Stimulated activated CD4-positive, alpha-beta T cell treated with anti-CD3 and anti-CD28 coated beads, Interleukin-1b, Interleukin-23, amount 100 ng/mL, for 1 hour (primary cell): Measurements from ENCODE around the gene PPT2.

ENCODE experiments used
- DNase-seq, 2 donors: peaks; one replicate each; pipeline ENCODE4 v3.0.0-alpha.2; 2020; ENCODE audit warnings: low read depth in 2 of 2

Gene PPT2, protein sequence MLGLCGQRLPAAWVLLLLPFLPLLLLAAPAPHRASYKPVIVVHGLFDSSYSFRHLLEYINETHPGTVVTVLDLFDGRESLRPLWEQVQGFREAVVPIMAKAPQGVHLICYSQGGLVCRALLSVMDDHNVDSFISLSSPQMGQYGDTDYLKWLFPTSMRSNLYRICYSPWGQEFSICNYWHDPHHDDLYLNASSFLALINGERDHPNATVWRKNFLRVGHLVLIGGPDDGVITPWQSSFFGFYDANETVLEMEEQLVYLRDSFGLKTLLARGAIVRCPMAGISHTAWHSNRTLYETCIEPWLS

DNA sequence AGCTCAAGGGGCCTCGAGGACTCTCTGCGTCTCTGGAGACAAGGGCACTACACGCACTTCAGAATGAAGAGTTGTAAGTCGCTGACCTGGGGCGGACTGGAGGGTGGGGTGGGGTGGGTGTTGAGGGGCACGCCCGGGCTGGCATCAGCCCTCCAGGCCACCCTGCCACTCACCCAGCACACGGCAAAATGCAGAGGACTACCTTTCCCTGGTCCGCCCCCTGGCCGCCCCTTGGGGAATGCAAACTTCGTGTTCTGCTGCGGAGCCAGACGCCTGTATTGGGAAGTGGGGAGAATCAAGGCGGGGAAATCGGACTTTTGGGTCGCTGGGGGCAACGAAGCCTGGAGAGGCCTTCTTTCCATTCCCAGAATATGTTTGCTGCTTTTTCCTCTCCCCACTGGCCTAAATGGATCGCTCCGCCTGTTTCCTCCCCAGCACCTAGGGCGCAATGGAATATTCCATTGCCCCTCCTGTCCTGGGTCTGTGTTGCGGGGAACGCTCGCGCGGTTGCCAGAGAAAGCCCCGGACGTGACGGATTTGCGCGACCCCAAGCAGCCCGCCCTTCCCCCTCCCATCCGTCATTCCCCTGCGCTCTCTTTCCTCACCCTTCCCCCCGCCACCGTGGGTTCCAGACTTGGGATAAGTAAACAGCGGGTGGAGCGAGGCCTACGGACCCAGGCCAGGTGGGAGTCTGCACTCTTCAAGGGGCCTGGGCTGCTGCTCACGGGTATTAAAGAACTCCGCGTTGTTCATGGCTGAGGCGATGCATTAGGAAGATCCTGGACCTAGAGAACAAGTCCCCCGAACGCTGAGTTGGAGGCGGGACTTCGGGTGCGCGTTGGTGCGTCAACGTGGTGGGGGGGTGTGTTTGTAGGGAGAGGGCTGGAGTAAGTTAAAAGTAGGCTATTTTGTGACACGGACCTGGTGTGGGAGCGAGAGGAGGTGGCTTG, at the start of gene PPT2:
TSS of gene PPT2 (plus strand) at position 578 of the 950 bp plus-strand sequence. CDS start 454 bp downstream, outside the sequence.
- peak; percentile 41 to 53 for DNase-seq

DNA sequence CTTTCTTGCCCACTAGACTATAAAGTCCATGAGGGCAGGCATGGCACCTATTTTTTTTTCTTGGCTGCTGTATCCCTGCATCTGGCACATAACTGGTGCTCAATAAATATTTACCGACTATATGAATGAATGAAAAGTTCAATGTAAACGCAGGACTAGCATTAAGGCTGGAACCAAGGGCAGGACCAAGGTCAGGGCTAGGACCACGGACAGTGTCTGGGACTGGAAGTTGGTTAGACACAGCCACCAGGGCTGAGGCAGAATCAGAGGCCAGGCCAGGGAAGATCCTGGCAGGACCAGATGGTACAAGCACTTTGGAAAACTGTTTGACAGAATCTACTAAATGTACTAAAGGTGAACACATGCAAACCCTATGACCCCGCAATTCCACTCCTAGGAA, 48.5 kb upstream of the PPT2 start:
- no peak for DNase-seq

DNA sequence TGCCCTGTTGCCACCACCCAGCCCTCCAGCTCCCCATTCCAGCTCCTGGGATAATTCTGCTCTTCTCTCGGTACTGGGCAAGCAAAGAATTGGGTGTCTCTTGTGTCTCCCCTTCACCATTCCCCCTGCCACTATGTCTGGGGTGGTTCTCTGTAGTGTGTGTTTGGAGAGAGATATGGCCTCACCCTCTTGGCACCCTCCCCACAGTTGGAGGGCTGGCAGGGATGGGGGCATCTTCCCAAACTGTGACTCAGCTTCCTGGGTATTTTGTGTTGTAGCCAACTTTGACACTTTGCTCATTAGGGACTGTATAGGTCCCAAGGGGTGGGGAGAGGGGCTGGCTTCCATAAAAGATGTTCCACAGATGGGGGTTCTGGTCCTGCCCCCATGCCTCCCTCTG, 46.5 kb upstream of the PPT2 start:
- no peak for DNase-seq

DNA sequence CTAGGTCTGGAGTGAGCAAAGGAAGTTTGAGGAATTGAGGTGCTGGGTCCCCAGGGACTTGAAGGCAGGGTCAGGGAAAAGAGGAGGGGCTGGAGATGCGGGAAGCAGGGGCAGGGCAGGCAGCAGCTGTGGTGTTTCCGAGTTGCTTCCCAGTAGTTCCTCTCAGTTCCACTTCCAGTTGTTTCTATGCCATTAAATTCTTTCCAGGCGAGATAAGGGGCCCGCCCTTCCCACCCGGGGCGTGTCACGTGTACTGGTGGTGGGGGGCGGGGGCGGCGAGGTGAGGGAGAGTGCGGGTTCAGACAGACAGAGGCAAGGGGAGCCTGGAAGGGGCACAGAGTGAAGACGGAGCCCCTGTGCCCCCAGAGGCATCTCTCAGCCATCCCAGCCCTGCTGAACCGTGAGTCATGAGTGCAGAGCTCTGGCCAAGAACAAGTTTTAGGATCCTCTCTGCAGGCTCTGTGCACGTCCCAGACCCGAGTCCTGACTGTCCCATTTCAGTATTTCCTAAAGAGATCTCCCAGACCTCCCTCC, 45.8 kb upstream of the PPT2 start:
- no peak for DNase-seq

DNA sequence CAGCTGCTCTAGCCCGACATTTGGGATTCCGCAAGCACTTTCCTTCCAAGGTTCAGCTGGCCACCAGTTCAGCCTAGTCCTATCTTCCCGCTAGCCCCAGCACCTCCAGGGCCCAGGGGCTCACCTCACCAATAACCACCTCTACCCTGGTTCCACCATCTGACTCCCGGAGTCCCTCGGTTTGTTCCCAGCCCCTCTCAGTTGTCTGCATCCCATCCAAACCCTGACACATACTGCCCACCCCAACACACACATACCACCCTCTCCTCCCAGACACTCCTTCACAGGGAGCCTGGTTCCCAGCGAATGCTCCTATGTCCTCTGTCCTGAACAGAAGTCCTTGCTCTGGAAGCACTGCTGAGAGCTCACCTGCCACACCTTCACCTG, 45.2 kb upstream of the PPT2 start:
- no peak for DNase-seq

DNA sequence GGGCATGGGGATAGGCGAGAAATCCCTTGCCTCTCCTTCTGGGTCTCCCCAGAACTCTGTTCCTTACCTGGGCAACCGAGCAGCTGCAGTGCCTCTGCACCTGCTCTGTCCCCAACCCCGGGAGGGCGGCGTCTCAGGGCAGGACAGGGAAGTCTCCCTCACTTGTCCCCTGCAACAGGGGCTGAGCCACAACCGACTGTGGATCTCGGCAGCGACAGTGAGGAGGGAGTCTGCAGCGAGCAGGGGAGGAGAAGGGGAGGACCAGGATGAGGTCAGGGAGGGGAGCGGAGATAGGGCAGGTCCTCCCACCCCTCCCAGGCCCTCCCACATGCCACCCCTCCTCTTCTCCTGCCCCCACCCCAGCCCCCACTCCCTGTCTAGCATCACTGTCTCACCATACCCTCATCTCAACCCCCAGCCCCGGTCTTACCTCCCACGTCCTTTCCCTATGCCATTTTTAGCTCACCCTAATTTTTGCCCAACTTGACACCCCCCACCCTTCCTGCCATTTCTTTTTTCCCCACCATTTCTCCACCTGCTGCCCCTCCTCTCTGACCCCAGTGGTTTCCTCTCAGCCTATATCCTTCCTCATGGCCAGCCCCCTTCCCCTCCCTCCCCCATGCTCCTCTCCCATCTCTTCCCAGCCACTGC, 44.7 kb upstream of the PPT2 start, which contains the start of gene TNXB:
TSS of gene TNXB (minus strand) at position 225 of the 651 bp plus-strand sequence. CDS start 11,140 bp downstream, outside the sequence.
- no peak for DNase-seq

DNA sequence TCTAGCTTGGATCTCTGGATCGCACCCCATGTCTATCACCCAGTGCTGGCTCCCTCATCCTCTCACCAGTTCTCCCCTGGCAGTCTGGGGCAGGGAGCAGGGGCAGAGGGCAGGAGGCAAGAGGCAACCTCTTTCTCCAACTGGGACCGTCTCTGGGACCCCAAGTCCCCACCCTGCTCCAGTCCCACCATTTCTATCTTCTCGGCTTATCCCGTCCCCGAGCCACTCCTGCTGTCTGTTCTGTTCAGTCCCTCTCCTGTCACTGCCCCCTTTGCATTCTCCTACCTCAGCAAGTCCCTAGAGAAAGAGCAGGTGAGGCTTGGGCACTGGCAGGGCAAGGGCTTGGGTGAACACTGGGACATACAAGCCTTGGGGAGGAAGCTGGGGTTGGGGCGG, 44.2 kb upstream of the PPT2 start:
- DNase-seq = no peak

DNA sequence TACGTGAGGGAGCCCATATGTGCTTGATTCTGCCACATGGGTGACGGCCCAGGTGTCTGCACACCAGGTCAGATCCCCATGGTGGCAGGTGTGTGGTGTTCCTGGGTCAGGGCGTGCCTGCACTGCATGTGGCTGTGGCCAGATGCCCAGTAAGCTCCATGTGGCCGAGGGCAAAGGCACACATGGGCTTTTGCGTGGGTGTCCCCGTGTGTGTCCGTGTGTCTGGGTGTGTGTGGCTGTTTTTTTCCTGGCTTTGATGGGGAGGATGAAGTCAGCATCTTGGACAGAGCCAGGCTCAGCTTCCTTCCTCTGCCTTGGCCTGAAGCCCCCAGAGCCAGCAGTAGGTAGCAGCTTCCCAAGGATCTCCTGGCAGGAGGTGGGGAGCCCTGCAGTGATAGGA, 43.3 kb upstream of the PPT2 start:
- DNase-seq = no peak

DNA sequence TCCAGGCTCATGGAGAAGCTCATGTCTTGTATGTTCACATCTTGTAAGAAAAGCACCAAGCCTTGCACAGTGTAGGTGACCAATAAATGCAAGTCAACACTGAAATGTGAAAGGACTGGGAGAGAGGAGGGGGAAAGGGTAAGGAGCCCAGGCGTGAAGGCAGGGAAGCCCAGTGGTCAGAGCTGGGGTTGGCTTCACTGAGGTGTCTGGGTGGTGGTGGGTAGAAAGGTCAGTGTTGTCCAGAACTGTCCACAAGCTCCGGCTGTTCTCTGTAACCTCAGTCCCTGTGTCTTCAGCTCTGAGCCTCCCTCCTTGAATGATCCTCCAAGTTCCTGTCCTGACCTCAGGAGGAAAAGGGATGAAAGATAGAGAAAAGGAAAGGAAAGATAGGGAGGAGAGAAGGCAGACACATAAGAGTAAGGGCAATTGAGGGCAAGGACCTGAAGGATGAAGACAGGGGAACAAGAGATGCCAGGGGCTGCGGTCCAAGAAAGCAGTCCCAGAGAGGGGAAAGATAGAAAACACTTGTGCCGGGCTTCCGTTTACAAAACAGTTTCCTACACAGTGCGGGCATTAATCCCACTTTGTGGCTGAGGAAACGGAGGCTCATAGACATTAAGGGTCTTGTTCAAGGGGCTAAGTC, 42.4 kb upstream of the PPT2 start:
- DNase-seq = no peak

DNA sequence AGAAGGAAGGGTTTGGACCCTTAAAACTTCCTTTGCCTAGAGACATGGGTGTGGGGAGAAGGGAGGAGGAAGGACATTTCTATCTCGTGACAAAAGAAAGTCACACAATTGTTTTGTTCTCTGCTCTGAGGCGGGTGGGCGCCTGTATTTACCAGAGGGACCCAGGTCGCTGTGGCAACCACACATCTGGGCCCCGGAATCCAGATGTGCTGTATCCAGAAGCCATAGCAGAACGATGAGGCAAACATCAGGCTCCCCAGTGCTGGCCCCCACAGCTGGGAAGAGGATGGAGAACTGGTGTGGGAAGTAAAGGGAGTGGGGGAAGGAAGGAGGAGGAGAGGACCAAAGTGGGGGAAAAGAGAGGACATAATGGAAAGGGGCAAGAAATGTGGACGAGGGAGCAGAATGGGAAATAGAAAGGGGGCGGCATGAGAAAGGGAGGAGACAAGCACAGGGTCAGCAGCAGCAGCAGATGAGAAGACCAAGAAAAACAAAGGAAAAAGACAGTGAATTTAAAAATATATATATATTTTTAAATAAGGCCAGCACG, 41.4 kb upstream of the PPT2 start:
- no peak for DNase-seq

DNA sequence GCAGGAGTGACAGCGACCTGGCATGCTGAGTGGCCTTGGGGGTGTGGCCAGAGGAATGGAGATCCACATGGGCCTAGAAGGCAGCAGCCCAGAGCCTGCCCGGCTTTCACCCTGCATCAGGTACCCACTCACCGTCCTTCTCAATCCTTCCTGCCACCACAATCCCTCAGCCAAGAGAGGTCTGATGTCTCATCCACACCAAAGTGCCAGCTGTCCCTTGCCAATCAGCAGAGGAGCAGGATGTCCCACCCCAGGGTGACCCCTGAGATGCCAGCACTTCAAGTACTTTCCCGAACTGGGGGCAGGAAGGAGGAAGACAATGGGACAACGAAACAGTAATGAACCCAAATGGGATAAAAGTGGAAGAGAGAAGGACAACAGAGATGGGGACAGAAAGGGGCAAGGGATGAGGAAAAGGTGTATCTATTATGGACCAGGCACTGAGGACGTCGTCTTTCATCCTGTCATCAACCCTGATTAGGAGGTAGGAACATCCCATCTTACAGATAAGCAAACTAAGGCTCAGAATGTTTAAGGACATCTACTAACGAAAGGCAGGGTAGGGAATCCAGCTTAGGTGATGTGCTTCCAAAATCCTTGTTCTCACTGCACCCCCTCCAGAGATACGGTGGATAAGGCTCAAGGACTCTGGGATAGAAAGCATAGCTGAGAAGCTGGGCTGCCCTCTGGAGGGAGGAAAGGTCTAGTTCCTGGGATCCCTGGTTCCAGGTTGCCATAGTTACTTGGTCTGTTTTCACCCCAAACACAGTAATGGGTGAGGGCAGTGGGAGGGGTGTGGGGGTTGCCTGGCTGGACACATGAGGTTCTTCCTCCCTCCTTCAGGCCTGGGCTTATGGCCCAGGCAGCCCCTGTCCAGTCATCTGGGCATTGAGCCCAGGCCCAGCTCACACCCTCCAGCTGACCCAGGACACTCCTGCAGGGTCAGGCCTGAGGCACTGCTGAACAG, 40.3 kb upstream of the PPT2 start:
- DNase-seq = no peak

DNA sequence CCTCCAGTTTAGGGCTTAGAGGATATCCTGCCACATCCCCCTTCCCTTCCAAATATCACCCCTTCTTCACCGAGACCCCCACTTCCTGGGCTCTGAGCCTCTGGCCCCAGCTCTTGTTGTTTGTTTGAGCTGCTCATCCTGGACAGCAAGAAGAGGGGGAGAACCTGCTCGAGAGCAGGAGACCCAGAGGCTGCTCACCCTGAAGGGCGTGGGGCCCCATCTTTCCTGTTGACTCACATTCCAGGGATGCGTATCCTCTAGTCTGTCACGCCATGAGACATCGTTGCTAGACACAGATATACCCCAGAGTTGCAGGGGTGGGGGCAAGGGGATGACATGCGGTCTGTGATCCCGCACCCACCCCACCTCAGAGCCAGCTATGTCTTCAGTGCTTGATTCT, 39.1 kb upstream of the PPT2 start:
- DNase-seq = no peak

DNA sequence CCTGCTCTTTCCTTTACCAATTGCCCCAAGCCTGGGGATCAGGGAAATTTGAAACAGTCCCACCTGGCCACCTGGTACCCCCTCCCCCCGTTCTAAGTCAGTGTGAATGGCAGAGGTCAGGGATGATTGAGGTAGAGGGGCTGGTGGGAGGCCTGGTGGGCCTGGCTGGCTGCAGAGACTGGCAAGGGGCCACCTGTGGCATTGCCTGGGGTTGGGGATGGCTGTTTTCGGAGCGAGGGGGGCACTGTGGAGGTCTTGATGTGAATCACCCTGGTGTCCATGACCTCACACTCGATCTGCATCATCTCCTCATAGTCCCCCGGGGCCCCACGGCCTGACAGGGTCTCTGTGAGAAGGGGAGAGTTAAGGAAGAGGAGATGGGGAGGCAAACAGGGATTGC, 38.3 kb upstream of the PPT2 start:
- DNase-seq = no peak

DNA sequence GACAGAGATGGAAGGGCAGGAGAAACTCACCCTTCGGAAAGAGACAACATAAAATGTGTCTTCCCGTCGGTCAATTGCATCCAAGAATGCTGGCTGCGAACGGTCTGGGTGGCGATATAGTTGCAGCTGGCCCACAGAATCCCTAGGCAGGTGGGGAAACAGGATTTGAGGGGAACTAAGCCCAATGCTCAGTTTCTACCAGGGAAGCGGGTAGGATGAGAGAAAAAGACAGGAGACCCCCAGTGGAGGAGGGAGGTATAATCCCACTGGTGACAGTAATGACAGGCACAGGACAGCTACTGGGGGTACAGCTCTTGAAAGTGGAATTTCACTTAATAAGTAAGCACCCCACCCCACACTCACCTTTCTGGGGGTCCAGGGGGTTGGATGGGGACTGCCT, 37.3 kb upstream of the PPT2 start:
- DNase-seq = no peak

DNA sequence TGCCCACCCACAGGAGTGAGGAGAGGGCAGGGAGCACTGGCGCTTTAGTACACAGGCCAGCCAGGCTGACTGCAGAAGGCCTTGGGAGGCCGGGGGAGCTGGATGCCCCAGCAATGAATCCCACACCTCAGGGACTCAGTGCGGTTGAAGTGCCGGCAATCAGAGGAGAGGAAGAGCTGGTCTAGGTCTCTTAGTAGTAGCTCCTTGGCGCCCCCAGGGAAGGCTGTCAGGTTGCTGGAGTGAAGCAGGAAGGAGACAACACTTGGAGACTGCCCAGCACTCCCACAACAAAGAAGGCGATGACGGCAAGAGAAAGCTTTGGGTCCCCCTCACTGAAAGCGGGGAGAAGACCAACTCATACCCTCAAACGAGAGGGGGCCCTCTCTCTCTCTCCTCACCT, 36.5 kb upstream of the PPT2 start:
- no peak for DNase-seq

DNA sequence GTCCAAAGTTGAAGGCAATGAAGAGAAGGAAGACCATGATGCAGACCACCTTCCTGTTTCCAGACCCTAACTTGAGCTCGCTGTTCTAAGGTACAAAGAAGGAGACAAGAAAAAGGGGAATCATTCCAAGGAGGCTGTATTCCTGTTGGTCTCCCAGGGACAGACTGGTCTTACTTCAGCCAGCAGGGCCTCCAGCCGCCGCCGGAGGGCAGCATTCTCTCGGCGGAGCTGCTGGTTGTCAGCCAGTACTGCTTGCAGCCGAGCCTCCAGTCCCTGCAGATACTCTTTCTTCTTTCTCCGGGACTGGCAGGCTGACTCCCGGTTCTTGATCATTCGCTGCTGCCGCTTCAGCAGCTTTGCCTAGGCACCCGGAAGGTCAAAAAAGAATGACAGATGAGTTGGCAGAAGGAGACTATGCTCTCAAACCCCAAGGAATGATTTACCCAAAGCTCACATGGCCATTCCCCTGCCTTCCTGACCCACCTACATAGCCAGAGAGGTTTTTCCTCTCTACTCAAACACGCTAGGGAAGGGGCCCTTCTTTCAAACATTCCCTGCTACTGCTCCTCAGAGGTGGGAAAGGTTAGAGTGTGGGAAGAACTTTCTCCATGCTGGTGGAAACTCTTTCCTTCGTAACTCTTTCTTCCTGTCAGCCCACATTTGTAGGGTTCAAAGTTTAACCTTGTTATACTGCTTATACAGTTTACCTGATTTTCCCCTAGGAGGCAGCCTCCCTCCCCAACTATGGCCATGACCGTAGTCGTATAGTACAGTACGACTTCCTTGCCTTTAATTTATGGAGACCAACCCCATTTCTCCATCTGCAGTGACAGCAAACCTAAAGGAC, 34.9 kb upstream of the PPT2 start:
- peak; percentile 31 to 33 for DNase-seq

DNA sequence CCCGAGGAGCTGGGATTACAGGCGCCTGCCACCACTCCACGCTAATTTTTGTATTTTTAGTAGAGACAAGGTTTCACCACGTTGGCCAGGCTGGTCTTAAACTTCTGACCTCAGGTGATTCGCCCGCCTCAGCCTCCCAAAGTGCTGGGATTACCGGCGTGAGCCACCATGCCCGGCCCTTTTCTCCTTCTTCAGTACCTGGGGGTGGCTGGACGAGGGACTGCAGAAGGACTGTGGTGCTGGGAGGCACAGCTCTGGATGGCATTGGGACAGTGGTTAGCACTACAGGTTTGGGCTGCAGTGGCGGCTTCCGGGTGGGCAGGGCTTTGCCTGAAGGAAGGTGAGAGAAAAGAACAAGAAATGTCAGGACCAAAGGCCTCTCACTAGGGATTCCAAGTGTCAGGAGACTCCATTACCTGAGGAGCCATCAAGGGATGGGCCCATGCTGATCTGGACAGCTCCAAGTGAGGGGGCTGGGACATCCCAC, 33.3 kb upstream of the PPT2 start:
- DNase-seq = no peak

DNA sequence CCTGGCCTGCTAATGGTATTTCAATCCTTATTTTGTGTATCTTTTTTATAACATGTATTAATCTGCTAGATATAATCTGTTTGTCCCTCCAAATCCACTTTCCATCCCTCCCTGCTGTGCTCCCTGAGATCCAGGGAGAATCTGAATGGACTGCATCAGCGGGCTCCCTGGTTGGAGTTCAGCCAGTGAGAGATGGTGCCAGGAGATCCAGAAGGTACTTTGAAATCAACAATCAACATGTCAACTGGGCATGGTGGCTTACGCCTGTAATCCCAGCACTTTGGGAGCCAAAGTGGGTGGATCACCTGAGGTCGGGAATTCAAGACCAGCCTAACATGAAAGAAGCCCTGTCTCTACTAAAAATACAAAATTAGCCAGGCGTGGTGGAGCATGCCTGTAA, 30.3 kb upstream of the PPT2 start:
- DNase-seq = no peak

DNA sequence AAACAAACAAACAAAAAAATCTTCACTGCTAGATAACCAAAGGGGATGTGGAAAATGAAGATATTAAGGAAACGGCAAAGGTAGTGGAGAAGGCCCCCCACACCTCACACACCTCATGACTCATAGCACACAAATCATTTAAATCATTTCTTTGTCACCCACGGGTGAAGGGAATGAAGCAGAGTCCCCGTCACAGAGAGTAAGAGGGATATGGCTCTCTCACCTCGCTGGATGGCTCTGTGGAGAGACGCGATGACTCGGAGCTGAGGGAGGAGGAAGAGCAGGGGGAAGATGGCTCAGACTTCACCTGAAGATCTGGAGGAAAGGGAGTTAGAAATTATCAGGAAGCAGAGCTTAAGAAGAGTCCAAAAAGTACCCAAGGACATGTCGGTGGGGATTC, 27.1 kb upstream of the PPT2 start:
- no peak for DNase-seq
